ENCODE measurements around the gene SWSAP1.

The SWSAP1 gene

GRCh38 chr19:11420429-11421370, 46.2 kb downstream of the SWSAP1 start:
- Histone ChIP-seq H3K9me3 (ENCODE audit: insufficient read depth, low read depth, low read length) (no peaks in the 10 kb centered on the region), H3K4me3 (ENCODE audit: low read length) (peak overlapping the region; percentile 81), H3K4me1 (ENCODE audit: insufficient read depth, low read length) (no peaks in the 10 kb centered on the region; the same call in 1 of the 2 replicates), H3K9ac (ENCODE audit: low read depth, low read length) (peak overlapping the region; percentile 66; the same call in 1 of the 2 replicates), H3K36me3 (ENCODE audit: insufficient read depth, low read depth, low read length) (no peaks in the 10 kb centered on the region), H3K27ac (ENCODE audit: low read length) (no peak overlapping the region), H3K27me3 (ENCODE audit: insufficient read depth, low read length) (peaks cover 65% of the 10 kb centered on the region)

- Histone ChIP-seq H3K9ac (ENCODE audit: low read depth, low read length) (peak overlapping the region; percentile 66; the same call in 1 of the 2 replicates), H3K27ac (ENCODE audit: low read length) (no peak overlapping the region), H3K27me3 (ENCODE audit: insufficient read depth, low read length) (peaks cover 65% of the 10 kb centered on the region), H3K36me3 (ENCODE audit: insufficient read depth, low read depth, low read length) (no peaks in the 10 kb centered on the region), H3K9me3 (ENCODE audit: insufficient read depth, low read depth, low read length) (no peaks in the 10 kb centered on the region), H3K4me1 (ENCODE audit: insufficient read depth, low read length) (no peaks in the 10 kb centered on the region; the same call in 1 of the 2 replicates), H3K4me3 (ENCODE audit: low read length) (peak overlapping the region; percentile 81)
Measured at GRCh38 chr19:11421371-11422098, 47.1 kb downstream of the SWSAP1 start.

- Histone ChIP-seq H3K4me1 (ENCODE audit: insufficient read depth, low read length) (no peaks in the 10 kb centered on the region; the same call in 1 of the 2 replicates), H3K27ac (ENCODE audit: low read length) (no peak overlapping the region), H3K27me3 (ENCODE audit: insufficient read depth, low read length) (peaks cover 65% of the 10 kb centered on the region), H3K9me3 (ENCODE audit: insufficient read depth, low read depth, low read length) (no peaks in the 10 kb centered on the region), H3K4me3 (ENCODE audit: low read length) (peak overlapping the region; percentile 81), H3K36me3 (ENCODE audit: insufficient read depth, low read depth, low read length) (no peaks in the 10 kb centered on the region), H3K9ac (ENCODE audit: low read depth, low read length) (no peak overlapping the region; the same call in 1 of the 2 replicates)
Measured at GRCh38 chr19:11422163-11423065, 47.9 kb downstream of the SWSAP1 start.

- no peak overlapping the region for H3K9ac ChIP-seq (ENCODE audit: low read depth, low read length)
- H3K27ac ChIP-seq (ENCODE audit: low read length): no peak overlapping the region
- no peaks in the 10 kb centered on the region for H3K9me3 ChIP-seq (ENCODE audit: insufficient read depth, low read depth, low read length)
- H3K36me3 ChIP-seq (ENCODE audit: insufficient read depth, low read depth, low read length): no peaks in the 10 kb centered on the region
- H3K4me3 ChIP-seq (ENCODE audit: low read length): peak overlapping the region; percentile 81; the same call in 1 of the 2 replicates
- H3K27me3 ChIP-seq (ENCODE audit: insufficient read depth, low read length): peaks cover 58% of the 10 kb centered on the region
- H3K4me1 ChIP-seq (ENCODE audit: insufficient read depth, low read length): no peaks in the 10 kb centered on the region; the same call in 1 of the 2 replicates
Measured at GRCh38 chr19:11423164-11423790, 48.8 kb downstream of the SWSAP1 start.

GRCh38 chr19:11423791-11424181, 49.3 kb downstream of the SWSAP1 start:
- Histone ChIP-seq H3K27me3 (ENCODE audit: insufficient read depth, low read length) (peaks cover 53% of the 10 kb centered on the region), H3K9me3 (ENCODE audit: insufficient read depth, low read depth, low read length) (no peaks in the 10 kb centered on the region), H3K4me3 (ENCODE audit: low read length) (no peak overlapping the region), H3K9ac (ENCODE audit: low read depth, low read length) (no peak overlapping the region), H3K27ac (ENCODE audit: low read length) (no peak overlapping the region), H3K36me3 (ENCODE audit: insufficient read depth, low read depth, low read length) (no peaks in the 10 kb centered on the region), H3K4me1 (ENCODE audit: insufficient read depth, low read length) (no peaks in the 10 kb centered on the region; the same call in 1 of the 2 replicates)
